Small intestine (tissue), 7 donors: ENCODE results near the gene ARHGAP21. TPM values are rescaled to one million over a fixed set of nuclear protein-coding genes. Genes with fewer than 3 reads are reported as not detected.

Source experiments
- DNase-seq, 2 donors: peaks; one replicate each; pipeline versions ENCODE4 v3.0.0 to v3.0.0-alpha.2; 2013
- FAIRE-seq: peaks from 2 replicates; lab custom pipeline; 2012; peaks lifted over from hg19 to GRCh38; lab: Jason Lieb, UNC
- H3K27ac ChIP-seq, 3 donors: one replicate each; pipeline ENCODE4 v1.5.1; 2013; ENCODE audit warnings: low read length in 2 of 3, mild to moderate bottlenecking in 2 of 3, control low read depth in 1 of 3, inconsistent platforms in 1 of 3, low read depth in 1 of 3, moderate library complexity in 1 of 3
- H3K27me3 ChIP-seq, 3 donors: one replicate each; pipeline ENCODE4 v1.6.1; 2013; ENCODE audit warnings: low read length in 3 of 3, inconsistent platforms in 1 of 3; ENCODE audit not compliant: control insufficient read depth in 3 of 3, insufficient read depth in 3 of 3
- H3K36me3 ChIP-seq, 3 donors: one replicate each; pipeline ENCODE4 v1.6.1; 2013; ENCODE audit warnings: low read length in 3 of 3, inconsistent platforms in 1 of 3, low read depth in 1 of 3, mild to moderate bottlenecking in 1 of 3, moderate library complexity in 1 of 3; ENCODE audit not compliant: control insufficient read depth in 3 of 3, insufficient read depth in 2 of 3
- H3K4me1 ChIP-seq, 3 donors: one replicate each; pipeline ENCODE4 v1.6.1; 2013; ENCODE audit warnings: low read length in 2 of 3, inconsistent platforms in 1 of 3, low read depth in 1 of 3, mild to moderate bottlenecking in 1 of 3, moderate library complexity in 1 of 3; ENCODE audit not compliant: control insufficient read depth in 3 of 3, insufficient read depth in 2 of 3
- H3K4me3 ChIP-seq, 3 donors: one replicate each; pipeline ENCODE4 v1.5.1; 2013; ENCODE audit warnings: low read length in 3 of 3, control low read depth in 1 of 3, inconsistent platforms in 1 of 3, low read depth in 1 of 3, mild to moderate bottlenecking in 1 of 3, moderate library complexity in 1 of 3
- H3K9me3 ChIP-seq, 2 donors: one replicate each; pipeline ENCODE4 v1.6.1; 2013; ENCODE audit warnings: low read depth in 1 of 2, low read length in 1 of 2; ENCODE audit not compliant: control insufficient read depth in 2 of 2, insufficient read depth in 1 of 2
- WGBS, 3 donors: extraction: QIAGEN DNeasy Blood & Tissue Kit; methylation state at CpG; one replicate each; pipeline ENCODE4 v1.1.7; 2013; 5-methylcytosine and 5-hydroxymethylcytosine counted together
- polyA plus RNA-seq, 4 donors: library from polyadenylated mRNA; stranded (reverse) in 3 of 4; unstranded in 1 of 4; fragments of 200-250 nt in 3 of 4; fragments of 120-200 nt in 1 of 4; gene quantifications; one replicate each; pipeline versions ENCODE4 v1.2.1 to v1.2.3, GENCODE V29; 2013
- donor health status: healthy with polysubstance abuse.
- donor health status: control.
- donor health status: control.
- donor health status: Bipolar disorder and iron deficiency.
- donor health status: healthy.

ARHGAP21 gene
- polyA plus RNA-seq, 4 donors = 20.6 to 42.0 (median 29.7) TPM

DNA sequence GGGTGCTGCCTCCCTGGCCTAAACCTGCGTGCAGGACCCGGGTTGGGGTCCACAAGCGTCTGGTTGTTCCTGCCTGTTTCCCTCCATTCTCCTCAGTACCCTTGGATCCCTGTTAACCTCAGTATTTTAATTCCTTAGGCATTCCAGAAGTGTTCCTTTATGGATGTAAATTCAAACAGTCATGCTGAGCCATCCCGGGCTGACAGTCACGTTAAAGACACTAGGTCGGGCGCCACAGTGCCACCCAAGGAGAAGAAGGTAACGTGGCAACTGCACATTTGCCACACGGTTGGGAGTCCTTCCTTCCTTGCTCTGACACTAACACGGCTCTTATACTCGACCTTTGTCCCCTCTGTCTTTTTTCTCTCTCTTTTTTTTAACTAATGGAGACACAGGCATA lies 187.1 kb downstream of the ARHGAP21 start:
- WGBS, 3 donors = 60 to 72% (median 69%) methylated on average over 11 of the region's 11 CpGs
- Histone ChIP-seq H3K36me3 (peaks cover 0 to 60% (median 12%) of the 10 kb centered on the region in 3 donors), H3K9me3 (no peaks in the 10 kb centered on the region), H3K27ac (peak overlapping the region in 1 of 3 donors; percentile 26), H3K4me3 (no peak overlapping the region), H3K27me3 (no peaks in the 10 kb centered on the region), H3K4me1 (peaks cover 0 to 8% (median 0%) of the 10 kb centered on the region in 3 donors)
- FAIRE-seq = no peak
- DNase-seq = peak in 1 of 2 donors; percentile 56

DNA sequence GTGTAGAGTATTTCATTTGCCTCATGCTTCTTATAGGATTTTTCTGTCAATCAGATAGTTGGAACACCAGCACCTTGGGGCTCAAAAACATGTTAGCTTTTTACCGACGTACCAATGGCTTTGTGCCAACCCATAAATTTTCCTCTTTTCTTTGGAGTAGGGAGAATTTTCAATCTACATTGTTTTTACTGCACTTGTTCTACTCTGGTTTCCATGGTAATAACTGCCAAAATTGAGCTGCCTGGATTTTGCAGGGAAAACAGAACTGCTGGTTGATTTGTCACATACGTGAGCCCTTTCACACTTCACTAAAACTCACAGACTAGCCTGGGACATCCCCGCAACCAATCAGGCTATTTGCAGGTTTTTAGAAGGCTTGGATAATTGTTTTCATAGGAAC lies 189.7 kb downstream of the ARHGAP21 start:
- Histone ChIP-seq H3K4me1 (peaks cover 0 to 8% (median 0%) of the 10 kb centered on the region in 3 donors), H3K36me3 (peaks cover 2 to 55% (median 16%) of the 10 kb centered on the region in 3 donors), H3K27me3 (no peaks in the 10 kb centered on the region), H3K4me3 (no peak overlapping the region), H3K27ac (no peak overlapping the region), H3K9me3 (no peaks in the 10 kb centered on the region)
- FAIRE-seq (no peak), DNase-seq (no peak)
- 86 to 93% (median 92%) methylated on average over 4 of the region's 4 CpGs for WGBS, 3 donors

Other genes with a start within 250 kb of the ARHGAP21 start
- 10 to 100 TPM in 3 of 4 donors, 1 to 10 TPM in 1; 9.7 to 28.1 (median 12.9) TPM for gene PRTFDC1, start 228.7 kb upstream of the ARHGAP21 start, polyA plus RNA-seq